HTERT RPE-1 (cell line): ENCODE measurements around the gene CAPN9.
"Not testable (repeated sequence)": the region's sequence is repeated elsewhere in the genome, so short reads cannot be mapped to it uniquely, and the experiment has no call there.

ENCODE experiments used
- in situ Hi-C: fragments of 300-500 bp; cut with MboI; formaldehyde crosslinking; loops from 4 replicates; pipeline ENCODE4 v1.14.3; 2020; ENCODE audit warnings: low sequenced_read_pairs

The CAPN9 gene

GRCh38 chr1:230767859-230768612, 20.8 kb downstream of the CAPN9 start:
- in situ Hi-C loops = not testable (repeated sequence)

GRCh38 chr1:230768903-230769570, 21.8 kb downstream of the CAPN9 start:
- in situ Hi-C loops = no loop called here

- in situ Hi-C loops = no loop called here
These were observed 23.1 kb downstream of the CAPN9 start for GRCh38 chr1:230770317-230770716.

GRCh38 chr1:230771773-230772354, 24.7 kb downstream of the CAPN9 start:
- in situ Hi-C loops = no loop called here

GRCh38 chr1:230772457-230773395, 25.5 kb downstream of the CAPN9 start:
- in situ Hi-C loops = no loop called here

GRCh38 chr1:230773396-230774033, 26.3 kb downstream of the CAPN9 start:
- in situ Hi-C loops = no loop called here

GRCh38 chr1:230778916-230779590, 31.9 kb downstream of the CAPN9 start:
- in situ Hi-C loops = no loop called here

GRCh38 chr1:230781131-230781530, 33.9 kb downstream of the CAPN9 start:
- in situ Hi-C loops = no loop called here

GRCh38 chr1:230781594-230781993, 34.4 kb downstream of the CAPN9 start:
- in situ Hi-C loops = no loop called here

GRCh38 chr1:230784163-230784562, 37.0 kb downstream of the CAPN9 start:
- in situ Hi-C loops = no loop called here

GRCh38 chr1:230785636-230786384, 38.6 kb downstream of the CAPN9 start:
- in situ Hi-C loops = no loop called here

GRCh38 chr1:230786385-230786753, 39.2 kb downstream of the CAPN9 start:
- in situ Hi-C loops = no loop called here

- in situ Hi-C loops = no loop called here
These were observed 40.3 kb downstream of the CAPN9 start for GRCh38 chr1:230787471-230787870.

GRCh38 chr1:230788561-230789275, 41.5 kb downstream of the CAPN9 start:
- in situ Hi-C loops = no loop called here

- in situ Hi-C loops = no loop called here
These were observed 42.8 kb downstream of the CAPN9 start for GRCh38 chr1:230790026-230790425.

- in situ Hi-C loops = no loop called here
These were observed 44.9 kb downstream of the CAPN9 start for GRCh38 chr1:230791986-230792564.

- in situ Hi-C loops = no loop called here
These were observed 45.7 kb downstream of the CAPN9 start for GRCh38 chr1:230792691-230793462.

- in situ Hi-C loops = no loop called here
These were observed 46.2 kb downstream of the CAPN9 start for GRCh38 chr1:230793463-230793745.
